Central memory CD8-positive, alpha-beta T cell (primary cell): ENCODE measurements around the gene SCYGR6.
"Not testable (repeated sequence)": the region's sequence is repeated elsewhere in the genome, so short reads cannot be mapped to it uniquely, and the experiment has no call there.

ENCODE experiments used
- ATAC-seq: fragments of 150-1000 bp; cut with Tn5 transposase; replicated peaks from 2 replicates; pipeline ENCODE4 v1.10.0; 2022; ENCODE audit warnings: mild to moderate bottlenecking, moderate FRiP score, moderate number of reproducible peaks; ENCODE audit not compliant: poor library complexity, severe bottlenecking; ENCODE audit errors: extremely low read depth
- DNase-seq, 2 donors: peaks; one replicate each; pipeline ENCODE4 v3.0.0; 2021; ENCODE audit warnings: low spot score in 2 of 2
- H3K27ac Mint-ChIP-seq: one replicate; pipeline ENCODE4 v1.8.0; 2022; ENCODE audit warnings: low read depth, mild to moderate bottlenecking, moderate library complexity, mixed read lengths
- H3K27me3 Mint-ChIP-seq: one replicate; pipeline ENCODE4 v1.8.0; 2022; ENCODE audit warnings: mixed read lengths
- H3K36me3 Mint-ChIP-seq: one replicate; pipeline ENCODE4 v1.8.0; 2022; ENCODE audit warnings: mild to moderate bottlenecking, moderate library complexity, mixed read lengths; ENCODE audit not compliant: insufficient read depth
- H3K4me1 Mint-ChIP-seq: one replicate; pipeline ENCODE4 v1.8.0; 2022; ENCODE audit warnings: mixed read lengths
- H3K4me3 Mint-ChIP-seq: one replicate; pipeline ENCODE4 v1.8.0; 2022; ENCODE audit warnings: mild to moderate bottlenecking, moderate library complexity, mixed read lengths
- H3K9me3 Mint-ChIP-seq: one replicate; pipeline ENCODE4 v1.8.0; 2022; ENCODE audit warnings: mixed read lengths

SCYGR6 gene

GRCh38 chr2:227740705-227741104, 16.1 kb upstream of the SCYGR6 start:
- not testable (repeated sequence) for DNase-seq, ATAC-seq, H3K9me3 Mint-ChIP-seq, H3K4me3 Mint-ChIP-seq, H3K36me3 Mint-ChIP-seq, H3K27ac Mint-ChIP-seq, H3K4me1 Mint-ChIP-seq
- peaks cover 18% of the 10 kb centered on the region for H3K27me3 Mint-ChIP-seq

- H3K4me1 Mint-ChIP-seq = no peaks in the 10 kb centered on the region
- DNase-seq (no peak), ATAC-seq (no peak)
- peaks cover 18% of the 10 kb centered on the region for H3K27me3 Mint-ChIP-seq
- no peak overlapping the region for H3K4me3 Mint-ChIP-seq
- no peak overlapping the region for H3K27ac Mint-ChIP-seq
- no peaks in the 10 kb centered on the region for H3K36me3 Mint-ChIP-seq
- peaks cover 4% of the 10 kb centered on the region for H3K9me3 Mint-ChIP-seq
These were observed 14.8 kb upstream of the SCYGR6 start for GRCh38 chr2:227739351-227739750.

DNA sequence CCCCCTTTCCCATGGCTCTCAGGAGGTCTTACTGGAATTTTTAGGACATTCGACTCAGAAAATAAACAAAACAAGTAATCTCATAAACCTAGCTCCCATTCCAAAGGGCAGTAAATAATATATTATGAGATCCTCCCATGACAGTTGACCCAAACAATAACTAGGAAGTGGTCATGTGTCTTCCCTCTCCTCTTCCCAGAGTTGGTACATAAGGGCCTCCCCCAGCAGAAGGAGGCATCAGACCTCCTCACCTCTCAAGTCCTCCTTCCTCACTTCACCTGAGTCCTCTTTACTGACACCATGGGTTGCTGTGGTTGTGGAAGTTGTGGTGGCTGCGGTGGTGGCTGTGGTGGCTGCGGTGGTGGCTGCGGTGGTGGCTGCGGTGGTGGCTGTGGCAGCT, 3.5 kb upstream of the SCYGR6 start, which contains the start of gene SCYGR7:
SCYGR7 (plus strand) TSS at position 301 of the 400 bp plus-strand sequence; CDS start at position 301, 0 bp downstream.
- Mint-ChIP-seq H3K9me3 (no peaks in the 10 kb centered on the region), H3K36me3 (no peaks in the 10 kb centered on the region), H3K4me3 (no peak within 1 kb of the TSS), H3K27me3 (peaks cover 20% of the 10 kb centered on the region), H3K27ac (no peak within 1 kb of the TSS), H3K4me1 (no peaks in the 10 kb centered on the region)
- ATAC-seq (no peak), DNase-seq (no peak)

- H3K4me3 Mint-ChIP-seq, H3K9me3 Mint-ChIP-seq, H3K4me1 Mint-ChIP-seq, H3K36me3 Mint-ChIP-seq, ATAC-seq, DNase-seq, H3K27ac Mint-ChIP-seq: not testable (repeated sequence)
- peaks cover 33% of the 10 kb centered on the region for H3K27me3 Mint-ChIP-seq
These were observed 1.7 kb downstream of the SCYGR6 start for GRCh38 chr2:227722821-227723220.

DNA sequence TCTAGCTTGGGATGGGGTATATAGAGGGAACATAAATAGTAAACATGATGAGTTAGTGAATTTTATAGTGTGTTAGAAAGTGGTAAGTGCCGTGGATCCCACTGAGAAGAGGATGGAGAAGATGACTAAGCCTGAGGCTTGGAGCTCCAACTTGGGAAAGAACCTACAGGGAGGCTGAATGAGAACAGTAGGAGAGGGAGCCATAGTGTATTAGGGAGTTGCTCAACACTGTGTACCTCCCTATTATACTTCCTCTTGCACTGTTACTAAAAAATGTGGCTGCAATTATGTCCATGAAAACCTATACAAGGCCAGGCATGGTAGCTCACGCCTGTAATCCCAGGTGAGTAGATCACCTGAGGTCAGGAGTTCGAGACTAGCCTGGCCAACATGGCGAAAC, 3.9 kb downstream of the SCYGR6 start:
- H3K4me3 Mint-ChIP-seq = no peak overlapping the region
- ATAC-seq (no peak), DNase-seq (no peak)
- H3K36me3 Mint-ChIP-seq = no peaks in the 10 kb centered on the region
- H3K27me3 Mint-ChIP-seq = peaks cover 43% of the 10 kb centered on the region
- no peak overlapping the region for H3K27ac Mint-ChIP-seq
- no peaks in the 10 kb centered on the region for H3K4me1 Mint-ChIP-seq
- no peaks in the 10 kb centered on the region for H3K9me3 Mint-ChIP-seq

DNA sequence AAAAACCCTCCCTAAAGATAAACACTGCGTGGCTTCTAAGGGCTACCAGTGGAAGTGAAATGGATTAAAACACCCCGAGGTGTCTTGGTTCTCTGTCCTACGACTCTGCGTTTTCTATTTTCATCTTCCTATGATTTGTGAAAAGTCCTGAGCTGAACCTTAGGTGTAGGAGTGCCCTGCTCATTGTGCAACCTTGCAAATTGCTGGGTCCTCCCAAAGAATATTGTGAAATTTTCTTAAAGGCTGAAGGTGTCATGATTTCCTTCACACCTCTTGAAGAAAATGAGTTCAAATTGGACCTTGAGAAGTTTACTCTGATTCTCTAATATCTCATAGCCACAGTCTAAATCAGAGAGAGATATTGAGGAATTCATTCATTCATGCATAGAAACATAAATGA, 4.9 kb downstream of the SCYGR6 start:
- peaks cover 43% of the 10 kb centered on the region for H3K27me3 Mint-ChIP-seq
- DNase-seq (no peak), ATAC-seq (no peak)
- no peaks in the 10 kb centered on the region for H3K9me3 Mint-ChIP-seq
- no peak overlapping the region for H3K27ac Mint-ChIP-seq
- H3K4me3 Mint-ChIP-seq = no peak overlapping the region
- H3K36me3 Mint-ChIP-seq = no peaks in the 10 kb centered on the region
- H3K4me1 Mint-ChIP-seq = no peaks in the 10 kb centered on the region

DNA sequence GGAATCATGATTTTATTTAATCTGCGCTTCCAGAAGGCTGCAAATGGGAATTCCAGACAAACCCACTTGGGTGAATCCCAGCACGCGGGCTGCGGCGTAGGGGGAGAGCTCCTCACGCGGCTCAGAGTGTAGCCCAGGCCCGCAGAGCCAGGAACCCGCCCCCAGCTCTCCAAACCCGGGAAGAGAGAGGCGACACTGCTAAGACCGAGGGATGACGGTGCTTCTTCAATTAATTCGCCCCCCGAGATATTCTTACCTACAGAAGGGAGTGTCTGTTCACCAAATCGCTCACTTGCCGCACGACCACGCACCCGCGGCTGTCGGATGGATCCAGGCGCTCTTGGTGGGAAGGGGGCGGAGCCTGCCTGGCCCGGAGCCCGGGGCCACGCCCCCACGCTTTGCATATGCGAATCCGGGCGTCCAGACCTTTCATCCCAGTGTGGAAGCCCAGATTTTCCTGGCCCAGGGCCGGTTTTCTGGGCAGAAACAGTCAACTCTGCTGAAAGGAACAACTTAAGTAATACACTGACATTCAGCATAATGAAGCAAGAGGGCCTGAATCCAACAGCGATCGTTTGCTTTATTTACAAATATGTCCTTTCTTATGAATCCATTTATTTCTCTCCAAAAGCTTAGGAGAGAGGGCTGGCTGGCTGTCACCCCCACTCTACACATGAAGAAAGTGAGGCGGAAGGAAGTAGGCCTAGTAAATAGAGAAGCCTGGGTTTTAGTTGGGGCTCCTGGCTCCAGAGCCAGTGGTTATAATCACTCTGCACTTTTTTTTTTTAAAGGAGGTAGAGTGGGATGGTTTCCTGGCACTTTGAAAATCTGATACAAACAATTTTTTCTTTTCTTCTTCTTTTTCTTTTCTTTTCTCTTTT, 6.6 kb downstream of the SCYGR6 start, which contains the start of gene SLC19A3:
SLC19A3 (minus strand) TSS at position 342 of the 881 bp plus-strand sequence. CDS start 15,710 bp downstream, outside the sequence.
- H3K27me3 Mint-ChIP-seq = peaks cover 33% of the 10 kb centered on the region
- no peaks in the 10 kb centered on the region for H3K4me1 Mint-ChIP-seq
- no peak for DNase-seq
- H3K9me3 Mint-ChIP-seq = no peaks in the 10 kb centered on the region
- ATAC-seq = no peak
- no peaks in the 10 kb centered on the region for H3K36me3 Mint-ChIP-seq
- no peak within 1 kb of the TSS for H3K27ac Mint-ChIP-seq
- no peak within 1 kb of the TSS for H3K4me3 Mint-ChIP-seq

- no peak for ATAC-seq
- Mint-ChIP-seq H3K27ac (no peak overlapping the region), H3K4me3 (no peak overlapping the region), H3K36me3 (no peaks in the 10 kb centered on the region), H3K9me3 (no peaks in the 10 kb centered on the region), H3K27me3 (peaks cover 19% of the 10 kb centered on the region), H3K4me1 (no peaks in the 10 kb centered on the region)
- DNase-seq = no peak
These were observed 8.1 kb downstream of the SCYGR6 start for GRCh38 chr2:227716501-227716900.

- Mint-ChIP-seq H3K4me1 (no peaks in the 10 kb centered on the region), H3K4me3 (no peak overlapping the region), H3K27me3 (peaks cover 20% of the 10 kb centered on the region), H3K9me3 (no peaks in the 10 kb centered on the region), H3K27ac (no peak overlapping the region), H3K36me3 (no peaks in the 10 kb centered on the region)
- ATAC-seq = no peak
- no peak for DNase-seq
These were observed 11.3 kb downstream of the SCYGR6 start for GRCh38 chr2:227713291-227713690.

DNA sequence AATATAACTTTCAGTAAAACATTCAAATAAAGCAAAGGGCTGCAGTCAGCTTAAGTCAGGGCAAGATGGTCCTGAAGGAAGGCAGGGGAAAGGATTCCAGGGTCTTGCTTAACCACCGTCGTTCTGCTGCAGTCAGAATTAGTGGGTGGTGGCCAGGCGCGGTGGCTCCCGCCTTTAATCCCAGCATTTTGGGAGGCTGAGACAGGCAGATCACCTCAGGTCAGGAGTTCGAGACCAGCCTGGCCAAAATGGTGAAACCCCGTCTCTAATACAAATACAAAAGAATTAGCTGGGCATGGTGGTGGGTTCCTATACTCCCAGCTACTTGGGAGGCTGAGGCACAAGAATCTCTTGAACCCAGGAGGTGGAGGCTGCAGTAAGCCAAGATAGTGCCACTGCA, 13.6 kb downstream of the SCYGR6 start:
- Mint-ChIP-seq H3K4me1 (no peaks in the 10 kb centered on the region), H3K4me3 (no peak overlapping the region), H3K9me3 (no peaks in the 10 kb centered on the region), H3K27me3 (peaks cover 16% of the 10 kb centered on the region), H3K36me3 (no peaks in the 10 kb centered on the region), H3K27ac (no peak overlapping the region)
- ATAC-seq (no peak), DNase-seq (no peak)

DNA sequence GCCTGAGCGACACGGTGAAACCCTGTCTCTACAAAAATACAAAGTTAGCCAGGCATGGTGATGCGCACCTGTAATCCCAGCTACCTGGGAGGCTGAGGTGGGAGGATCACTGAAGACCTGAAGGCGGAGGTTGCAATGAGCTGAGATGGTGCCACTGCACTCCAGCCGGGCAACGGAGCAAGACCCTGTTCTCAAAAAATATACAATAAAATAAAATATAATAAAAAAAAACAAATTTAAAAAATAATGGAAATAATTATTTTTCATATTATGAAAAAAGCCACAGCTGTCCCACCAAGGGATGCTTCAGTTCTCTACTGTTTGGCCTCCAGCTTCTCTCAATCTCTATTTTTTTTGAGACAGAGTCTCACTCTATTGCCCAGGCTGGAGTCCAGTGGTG, 17.2 kb downstream of the SCYGR6 start:
- no peaks in the 10 kb centered on the region for H3K36me3 Mint-ChIP-seq
- no peak for DNase-seq
- peaks cover 35% of the 10 kb centered on the region for H3K27me3 Mint-ChIP-seq
- no peak overlapping the region for H3K4me3 Mint-ChIP-seq
- H3K9me3 Mint-ChIP-seq = no peaks in the 10 kb centered on the region
- no peaks in the 10 kb centered on the region for H3K4me1 Mint-ChIP-seq
- no peak overlapping the region for H3K27ac Mint-ChIP-seq
- no peak for ATAC-seq

DNA sequence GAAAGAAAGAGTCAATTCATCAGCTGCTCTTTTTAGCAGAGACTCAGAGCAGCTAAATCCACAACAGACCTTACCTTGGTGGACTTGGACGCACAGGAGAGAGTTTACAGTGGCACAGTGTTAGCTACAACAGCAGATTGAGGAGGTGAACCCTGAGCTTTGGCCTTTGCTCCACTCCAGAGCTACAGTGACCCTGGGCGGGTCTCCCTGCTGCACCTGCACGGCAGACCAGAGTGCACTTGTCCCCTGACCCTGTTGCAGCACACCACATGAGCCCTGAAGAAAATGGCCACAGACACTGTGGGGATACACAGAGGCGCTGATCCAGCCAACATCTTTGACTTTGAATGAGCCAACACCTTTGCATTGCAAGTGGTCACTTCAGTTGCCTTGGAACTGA, 17.7 kb downstream of the SCYGR6 start:
- peaks cover 40% of the 10 kb centered on the region for H3K27me3 Mint-ChIP-seq
- no peak for ATAC-seq
- no peaks in the 10 kb centered on the region for H3K9me3 Mint-ChIP-seq
- no peaks in the 10 kb centered on the region for H3K36me3 Mint-ChIP-seq
- no peak overlapping the region for H3K27ac Mint-ChIP-seq
- no peak overlapping the region for H3K4me3 Mint-ChIP-seq
- no peak for DNase-seq
- no peaks in the 10 kb centered on the region for H3K4me1 Mint-ChIP-seq

DNA sequence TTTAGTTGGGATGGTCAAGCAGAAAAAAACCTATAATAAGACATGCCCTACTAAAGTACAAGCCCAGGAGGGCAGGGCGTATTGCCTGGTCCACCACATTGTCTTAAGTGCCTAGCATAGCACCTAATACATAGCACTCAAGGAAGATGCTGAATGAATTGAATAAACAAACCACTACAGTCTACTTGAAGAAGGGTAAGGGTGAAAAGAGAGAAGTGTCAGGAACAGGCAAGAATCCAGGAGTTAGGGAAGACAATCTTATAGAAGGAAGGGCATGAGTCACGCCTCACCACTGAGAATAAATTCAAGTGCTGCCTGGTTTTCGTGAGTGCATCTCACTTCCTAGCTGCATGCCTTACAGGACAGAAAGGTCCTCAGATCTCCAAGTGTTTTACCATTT, 20.6 kb downstream of the SCYGR6 start:
- Mint-ChIP-seq H3K9me3 (no peaks in the 10 kb centered on the region), H3K4me3 (no peak overlapping the region), H3K27ac (no peak overlapping the region), H3K4me1 (no peaks in the 10 kb centered on the region), H3K36me3 (no peaks in the 10 kb centered on the region), H3K27me3 (peaks cover 39% of the 10 kb centered on the region)
- DNase-seq (no peak), ATAC-seq (no peak)
